ENCODE data around the gene PLRG1.

The PLRG1 gene

GRCh38 chr4:154527308-154527707, 22.9 kb downstream of the PLRG1 start:
- H3K36me3 ChIP-seq (ENCODE audit: insufficient read depth, low read length), result no peaks in the 10 kb centered on the region
- H3K9me3 ChIP-seq (ENCODE audit: low read length), result no peaks in the 10 kb centered on the region
- no peaks in the 10 kb centered on the region for H3K79me2 ChIP-seq (ENCODE audit: insufficient read depth, low read length)
- no peaks in the 10 kb centered on the region for H3K27me3 ChIP-seq (ENCODE audit: insufficient read depth, low read length)
- no peak overlapping the region for H3K4me3 ChIP-seq (ENCODE audit: low read depth, low read length, poor library complexity, severe bottlenecking)
- TF ChIP-seq EZH2 (IDR thresholded peaks at IDR 0.05; ENCODE audit: borderline replicate concordance, low read length) (no peak), CTCF (IDR thresholded peaks at IDR 0.05; ENCODE audit: low read length) (no peak)
- no peaks in the 10 kb centered on the region for H4K20me1 ChIP-seq (ENCODE audit: insufficient read depth, low read length)
- no peak overlapping the region for H3K4me2 ChIP-seq (ENCODE audit: low read length)
- H3K27ac ChIP-seq (ENCODE audit: low read depth, low read length, poor library complexity, severe bottlenecking), result no peak overlapping the region
- H3K9ac ChIP-seq (ENCODE audit: low read length), result no peak overlapping the region
- no peaks in the 10 kb centered on the region for H3K9me2 ChIP-seq (ENCODE audit: low read depth, low read length)
- H2AFZ ChIP-seq (ENCODE audit: low read length), result no peak overlapping the region
- no peaks in the 10 kb centered on the region for H3K4me1 ChIP-seq (ENCODE audit: insufficient read depth, low read length, severe bottlenecking)
- no peaks in the 10 kb centered on the region for H3F3A ChIP-seq (ENCODE audit: insufficient read depth, low read length)

- Histone ChIP-seq H4K20me1 (ENCODE audit: insufficient read depth, low read length) (no peaks in the 10 kb centered on the region), H3K9me2 (ENCODE audit: low read depth, low read length) (no peaks in the 10 kb centered on the region), H3F3A (ENCODE audit: insufficient read depth, low read length) (no peaks in the 10 kb centered on the region), H2AFZ (ENCODE audit: low read length) (no peak overlapping the region), H3K4me2 (ENCODE audit: low read length) (no peak overlapping the region), H3K27me3 (ENCODE audit: insufficient read depth, low read length) (no peaks in the 10 kb centered on the region), H3K4me3 (ENCODE audit: low read depth, low read length, poor library complexity, severe bottlenecking) (no peak overlapping the region), H3K36me3 (ENCODE audit: insufficient read depth, low read length) (no peaks in the 10 kb centered on the region), H3K27ac (ENCODE audit: low read depth, low read length, poor library complexity, severe bottlenecking) (no peak overlapping the region), H3K9me3 (ENCODE audit: low read length) (no peaks in the 10 kb centered on the region), H3K9ac (ENCODE audit: low read length) (no peak overlapping the region), H3K79me2 (ENCODE audit: insufficient read depth, low read length) (no peaks in the 10 kb centered on the region), H3K4me1 (ENCODE audit: insufficient read depth, low read length, severe bottlenecking) (no peaks in the 10 kb centered on the region)
- no peak for TF ChIP-seq EZH2 (IDR thresholded peaks at IDR 0.05; ENCODE audit: borderline replicate concordance, low read length)
- no peak for TF ChIP-seq CTCF (IDR thresholded peaks at IDR 0.05; ENCODE audit: low read length)
These were observed 24.0 kb downstream of the PLRG1 start for GRCh38 chr4:154526151-154526550.

- H3K4me3 ChIP-seq (ENCODE audit: low read depth, low read length, poor library complexity, severe bottlenecking), result no peak overlapping the region
- H3K27ac ChIP-seq (ENCODE audit: low read depth, low read length, poor library complexity, severe bottlenecking), result no peak overlapping the region
- no peaks in the 10 kb centered on the region for H3K27me3 ChIP-seq (ENCODE audit: insufficient read depth, low read length)
- TF ChIP-seq CTCF (IDR thresholded peaks at IDR 0.05; ENCODE audit: low read length) (no peak), EZH2 (IDR thresholded peaks at IDR 0.05; ENCODE audit: borderline replicate concordance, low read length) (no peak)
- no peak overlapping the region for H3K4me2 ChIP-seq (ENCODE audit: low read length)
- H3K4me1 ChIP-seq (ENCODE audit: insufficient read depth, low read length, severe bottlenecking), result no peaks in the 10 kb centered on the region
- H3K9me2 ChIP-seq (ENCODE audit: low read depth, low read length), result no peaks in the 10 kb centered on the region
- H3K9ac ChIP-seq (ENCODE audit: low read length), result no peak overlapping the region
- no peak overlapping the region for H2AFZ ChIP-seq (ENCODE audit: low read length)
- no peaks in the 10 kb centered on the region for H3K79me2 ChIP-seq (ENCODE audit: insufficient read depth, low read length)
- no peaks in the 10 kb centered on the region for H3F3A ChIP-seq (ENCODE audit: insufficient read depth, low read length)
- H3K36me3 ChIP-seq (ENCODE audit: insufficient read depth, low read length), result no peaks in the 10 kb centered on the region
- no peaks in the 10 kb centered on the region for H3K9me3 ChIP-seq (ENCODE audit: low read length)
- H4K20me1 ChIP-seq (ENCODE audit: insufficient read depth, low read length), result no peaks in the 10 kb centered on the region
These were observed 28.6 kb downstream of the PLRG1 start for GRCh38 chr4:154521607-154522006.

All from OCI-LY1 (cell line).